GM18519 (cell line): ENCODE measurements around the gene GIPC3.

Experiments
- ATAC-seq: cut with Tn5 transposase; IDR thresholded peaks from one replicate; pipeline ENCODE4 v1.9.1; 2021; ENCODE audit warnings: mild to moderate bottlenecking, moderate library complexity; ENCODE audit not compliant: unreplicated experiment, low FRiP score

GIPC3 gene

GRCh38 chr19:3603121-3603811 lies 18.0 kb downstream of the GIPC3 start:
- ATAC-seq, result no peak

DNA sequence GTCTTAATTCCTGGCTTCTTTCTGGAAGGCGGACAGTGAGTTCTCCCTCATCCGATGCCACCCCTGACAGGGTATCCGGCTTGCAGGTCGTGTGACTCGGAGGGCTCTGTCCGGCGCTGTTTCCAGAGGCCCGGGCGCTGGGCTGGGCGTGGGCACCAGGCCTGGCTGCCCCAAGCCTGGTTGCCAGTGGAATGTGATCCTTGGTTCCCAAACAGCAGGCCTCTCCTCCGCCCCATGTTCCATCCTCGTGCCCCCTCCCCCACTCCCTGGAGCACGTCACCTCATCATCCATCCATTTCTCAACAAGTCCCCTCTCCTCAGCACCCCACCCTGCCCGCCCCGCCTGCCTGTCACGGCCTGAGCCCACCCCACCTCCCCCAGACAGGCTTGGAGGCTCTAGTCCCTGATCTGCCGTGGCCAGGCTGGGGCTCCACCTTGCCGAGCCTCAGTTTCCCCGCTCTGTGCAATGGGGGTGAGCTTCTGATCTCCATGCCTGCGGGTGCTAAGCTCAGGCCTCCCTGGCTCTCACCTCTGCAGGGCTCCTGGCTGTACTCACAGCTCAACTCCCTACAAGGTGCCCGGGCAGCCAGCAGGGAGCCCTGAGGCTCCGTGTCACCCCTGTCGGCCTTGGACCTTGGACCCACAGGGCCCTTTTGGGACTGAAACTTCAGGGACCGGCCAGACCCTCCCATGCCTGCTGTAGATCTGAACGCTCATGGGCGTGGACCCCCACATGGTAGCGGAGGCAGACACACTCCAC lies 19.1 kb downstream of the GIPC3 start:
- no peak for ATAC-seq

GRCh38 chr19:3604987-3605343 lies 19.7 kb downstream of the GIPC3 start:
- no peak for ATAC-seq

GRCh38 chr19:3605361-3605760 lies 20.1 kb downstream of the GIPC3 start:
- no peak for ATAC-seq

DNA sequence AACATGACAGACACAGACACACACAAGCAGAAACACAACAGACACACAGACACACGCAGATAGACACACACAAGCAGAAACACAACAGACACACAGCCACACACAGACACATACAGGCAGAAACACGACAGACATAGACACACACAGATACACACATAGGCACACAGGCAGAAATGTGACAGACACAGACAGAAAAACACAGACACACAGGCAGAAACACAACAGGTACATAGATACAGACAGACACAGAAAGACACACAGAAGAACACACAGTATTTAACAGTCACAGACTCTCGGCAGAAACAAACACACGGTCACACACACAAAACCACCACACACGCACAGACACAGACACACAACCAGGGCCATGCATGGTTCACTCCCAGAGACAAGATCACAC lies 20.5 kb downstream of the GIPC3 start:
- no peak for ATAC-seq

DNA sequence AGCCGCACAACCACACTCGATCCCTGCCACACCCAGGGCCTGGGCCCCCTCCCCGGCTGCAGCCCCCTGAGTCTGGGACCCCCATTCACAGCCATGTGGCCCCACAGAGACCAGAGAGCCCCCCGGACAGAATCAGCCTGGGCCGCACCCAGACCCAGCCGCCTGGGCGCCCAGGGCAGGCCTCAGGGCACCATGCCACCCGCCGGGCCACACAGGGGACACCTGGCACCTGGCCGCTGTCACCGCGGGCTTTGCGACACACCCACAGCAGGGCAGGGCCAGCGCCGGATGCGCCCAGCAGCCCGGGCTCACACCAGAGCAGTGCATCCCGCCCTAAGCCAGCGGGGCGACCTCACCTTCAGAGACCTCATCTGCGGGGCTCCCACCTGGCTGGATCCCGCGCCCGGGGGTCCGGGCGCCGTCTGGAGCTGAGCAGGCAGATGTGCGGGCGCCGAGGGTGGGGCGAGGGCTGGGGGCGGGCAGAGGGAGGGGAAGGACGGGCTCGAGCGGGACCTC lies 21.0 kb downstream of the GIPC3 start:
- ATAC-seq, result no peak

DNA sequence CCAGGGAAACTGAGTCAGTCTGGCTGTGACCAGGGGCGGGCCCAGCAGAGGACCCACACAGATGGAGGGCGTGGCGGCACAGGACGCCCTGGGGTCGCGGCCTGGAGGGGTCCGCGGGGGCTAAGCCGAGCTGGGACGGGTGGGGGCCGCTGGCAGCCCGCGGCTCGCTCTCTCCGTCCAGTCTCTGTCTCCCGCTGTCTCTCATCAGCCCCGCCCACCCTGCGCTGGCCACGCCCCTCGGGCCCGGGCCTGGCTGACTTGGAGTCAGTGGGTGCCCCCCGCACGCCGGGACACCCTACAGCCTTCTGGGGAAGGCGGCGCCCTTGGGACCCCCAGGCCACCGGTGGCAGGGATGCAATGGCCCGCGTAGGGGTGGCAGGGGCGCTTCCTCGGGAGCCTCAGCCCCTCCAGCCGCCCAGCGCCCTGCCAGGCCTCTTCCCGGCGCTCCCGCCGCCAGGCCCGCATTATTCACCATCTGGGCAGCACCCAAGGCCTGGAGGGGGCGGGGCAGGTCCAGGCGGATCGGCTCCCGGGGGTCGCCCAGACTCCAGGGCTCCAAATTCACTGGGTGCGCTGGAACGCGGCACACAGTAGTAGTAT lies 21.5 kb downstream of the GIPC3 start, which contains the start of gene TBXA2R:
Gene TBXA2R (minus strand): TSS at position 186 of the 600 bp plus-strand sequence. CDS start 6,241 bp downstream, outside the sequence.
- ATAC-seq, result no peak

DNA sequence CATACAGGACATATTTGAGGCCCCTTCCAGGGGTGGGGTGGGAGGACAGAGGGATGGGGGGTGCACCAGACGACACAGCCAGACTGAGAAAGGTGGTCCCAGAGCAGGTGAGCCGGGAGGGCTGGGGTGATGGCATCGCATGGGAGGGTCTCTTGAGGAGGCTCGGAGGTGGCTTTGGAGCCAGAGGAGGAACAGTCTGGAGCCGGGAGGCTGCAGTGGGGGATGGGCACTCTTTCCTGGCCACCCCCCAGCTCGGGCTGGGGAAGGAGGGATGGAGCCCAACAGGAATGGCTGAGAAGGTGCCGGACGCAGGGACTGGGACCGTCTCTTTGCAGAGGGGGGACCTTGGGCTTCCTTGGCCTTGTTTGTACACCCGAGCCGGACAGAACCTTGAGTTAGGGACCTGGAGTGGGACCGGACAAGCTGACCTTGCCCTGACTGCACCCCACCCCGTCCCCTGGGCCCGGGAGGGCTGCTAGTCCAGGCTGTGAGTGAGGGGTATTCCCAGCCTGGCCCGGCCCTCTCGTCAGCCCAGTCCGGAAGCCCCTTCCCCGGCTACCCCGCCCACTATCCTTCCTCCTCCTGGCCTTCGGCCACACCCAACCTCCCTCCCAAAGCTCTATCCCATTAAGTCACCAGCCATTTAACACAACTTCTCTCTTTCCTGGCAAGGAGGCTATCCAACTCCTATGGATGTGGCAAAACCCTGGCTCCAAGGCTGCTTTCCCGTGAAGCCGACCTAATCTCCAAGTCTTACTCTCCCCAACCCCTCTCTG lies 22.2 kb downstream of the GIPC3 start:
- ATAC-seq, result no peak

DNA sequence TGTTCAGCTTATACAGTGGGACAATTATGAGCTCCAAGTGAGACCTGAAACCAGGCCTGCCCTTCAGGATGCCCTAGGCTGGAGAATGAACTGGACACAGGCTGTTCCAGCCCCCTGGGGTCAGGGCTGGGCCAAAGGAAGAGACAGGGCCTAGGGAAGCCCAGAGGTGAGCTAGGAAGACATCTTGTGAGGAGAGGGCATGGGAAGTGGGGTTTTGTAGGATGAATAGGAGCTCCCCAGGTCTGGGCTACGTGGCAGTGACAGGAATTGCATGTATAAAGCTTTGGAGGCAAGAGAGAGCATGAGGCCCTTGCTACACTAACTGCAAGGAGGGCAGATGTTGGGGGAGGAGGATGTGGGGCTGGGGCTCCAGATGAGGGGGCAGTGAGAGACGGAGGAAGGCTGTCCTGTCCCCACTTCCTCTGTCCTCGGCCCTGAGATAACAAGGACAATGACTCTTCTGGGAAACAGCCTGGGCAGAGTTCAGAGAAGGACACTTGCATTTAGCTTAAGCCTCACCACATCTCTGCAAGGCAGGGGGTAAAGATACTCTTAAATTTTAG lies 22.9 kb downstream of the GIPC3 start:
- no peak for ATAC-seq

- no peak for ATAC-seq
Observed at GRCh38 chr19:3608750-3609322, 23.6 kb downstream of the GIPC3 start.

GRCh38 chr19:3609779-3610719 lies 24.8 kb downstream of the GIPC3 start:
- no peak for ATAC-seq

GRCh38 chr19:3610745-3611717 lies 25.8 kb downstream of the GIPC3 start:
- ATAC-seq, result no peak

- ATAC-seq, result no peak
Observed at GRCh38 chr19:3611841-3612240, 26.6 kb downstream of the GIPC3 start.

DNA sequence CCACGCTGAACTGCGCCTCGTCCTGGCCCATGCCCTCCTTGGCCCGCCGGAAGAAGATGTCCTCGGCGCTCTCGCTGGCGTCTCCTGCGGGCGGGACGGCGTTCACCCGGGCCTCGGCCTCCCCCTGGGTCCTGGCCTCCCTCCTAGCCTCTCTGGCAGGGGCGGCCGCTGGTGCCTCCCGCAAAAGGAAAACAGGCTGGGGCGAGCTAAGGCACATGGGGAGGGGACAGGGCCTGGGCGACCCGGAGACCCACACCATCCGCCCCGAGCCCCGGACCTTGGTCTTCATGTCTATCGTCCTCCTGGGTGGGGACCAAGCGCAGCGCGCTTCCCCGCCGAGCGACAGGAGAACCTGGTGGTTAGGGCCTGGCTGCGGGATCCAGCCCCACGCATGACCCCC lies 27.1 kb downstream of the GIPC3 start:
- no peak for ATAC-seq

GRCh38 chr19:3612901-3613741 lies 27.8 kb downstream of the GIPC3 start:
- ATAC-seq, result no peak

- ATAC-seq, result no peak
Observed at GRCh38 chr19:3613818-3614661, 28.8 kb downstream of the GIPC3 start.
